ENCODE measurements around the gene ASIC3. TPM values are rescaled to one million over a fixed set of nuclear protein-coding genes. Genes with fewer than 3 reads are reported as not detected.

Gene ASIC3
- total RNA-seq, 4 donors from 2014 or later, result 2.5 to 10.7 (median 5.0) TPM

DNA sequence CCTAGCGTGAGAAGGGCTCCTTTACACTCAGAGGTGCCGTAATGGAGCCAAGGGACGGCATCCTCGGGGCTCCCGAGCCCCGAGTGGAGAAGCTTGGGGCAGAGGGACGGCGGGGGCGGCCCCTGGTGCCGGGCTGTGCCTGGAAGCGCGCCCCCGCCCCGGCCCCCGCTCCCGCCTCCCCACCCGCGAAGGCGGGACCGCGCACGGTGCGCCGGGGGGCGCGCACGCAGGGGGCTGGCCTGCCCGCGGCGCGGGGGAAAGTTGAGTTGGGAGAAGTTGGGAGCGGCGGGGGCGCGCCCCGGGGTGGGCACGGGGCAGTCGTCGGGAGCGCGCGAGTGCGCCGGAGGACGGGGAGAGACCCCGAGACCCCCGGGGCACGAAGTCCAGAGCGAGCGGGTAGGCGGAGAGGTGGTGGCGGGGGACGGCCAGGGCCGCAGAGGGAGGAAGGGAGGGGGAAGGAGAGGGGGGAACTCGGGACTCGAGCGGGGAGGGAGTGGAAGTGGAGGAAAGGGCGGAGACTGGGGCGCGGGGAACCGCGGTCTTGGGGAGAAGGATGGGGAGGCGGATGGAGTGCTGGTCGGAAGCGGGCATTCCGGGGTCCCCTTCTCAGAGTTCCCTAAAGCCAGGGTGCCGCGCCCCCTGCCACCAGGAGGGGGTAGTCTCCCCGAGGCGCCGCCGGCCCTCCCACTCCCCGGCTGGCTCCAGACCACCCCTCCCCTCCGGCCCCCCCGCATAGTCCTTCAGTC, 11.2 kb downstream of the ASIC3 start, which contains the start of gene SLC4A2:
SLC4A2 (plus strand) TSS at position 223 of the 746 bp plus-strand sequence. CDS start 2,399 bp downstream, outside the sequence.
- H3K4me1 ChIP-seq, result peaks cover 4 to 44% (median 18%) of the 10 kb centered on the region in 4 donors
- peak; percentile 73 to 88 (median 88) for DNase-seq
- peak; percentile 21 to 23 for TF ChIP-seq POLR2A (IDR thresholded peaks at IDR 0.05)
- TF ChIP-seq, protein P1, sequence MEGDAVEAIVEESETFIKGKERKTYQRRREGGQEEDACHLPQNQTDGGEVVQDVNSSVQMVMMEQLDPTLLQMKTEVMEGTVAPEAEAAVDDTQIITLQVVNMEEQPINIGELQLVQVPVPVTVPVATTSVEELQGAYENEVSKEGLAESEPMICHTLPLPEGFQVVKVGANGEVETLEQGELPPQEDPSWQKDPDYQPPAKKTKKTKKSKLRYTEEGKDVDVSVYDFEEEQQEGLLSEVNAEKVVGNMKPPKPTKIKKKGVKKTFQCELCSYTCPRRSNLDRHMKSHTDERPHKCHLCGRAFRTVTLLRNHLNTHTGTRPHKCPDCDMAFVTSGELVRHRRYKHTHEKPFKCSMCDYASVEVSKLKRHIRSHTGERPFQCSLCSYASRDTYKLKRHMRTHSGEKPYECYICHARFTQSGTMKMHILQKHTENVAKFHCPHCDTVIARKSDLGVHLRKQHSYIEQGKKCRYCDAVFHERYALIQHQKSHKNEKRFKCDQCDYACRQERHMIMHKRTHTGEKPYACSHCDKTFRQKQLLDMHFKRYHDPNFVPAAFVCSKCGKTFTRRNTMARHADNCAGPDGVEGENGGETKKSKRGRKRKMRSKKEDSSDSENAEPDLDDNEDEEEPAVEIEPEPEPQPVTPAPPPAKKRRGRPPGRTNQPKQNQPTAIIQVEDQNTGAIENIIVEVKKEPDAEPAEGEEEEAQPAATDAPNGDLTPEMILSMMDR (IDR thresholded peaks at IDR 0.05), result peak in 5 of 6 experiments; percentile 24 to 62 (median 34)
- H3K9me3 ChIP-seq, result no peaks in the 10 kb centered on the region
- peaks cover 0 to 6% (median 0%) of the 10 kb centered on the region in 3 donors for H3K36me3 ChIP-seq
- H3K4me3 ChIP-seq, result peak within 1 kb of the TSS; percentile 61 to 87 (median 79)
- no peaks in the 10 kb centered on the region for H3K27me3 ChIP-seq
- peak within 1 kb of the TSS; percentile 91 to 96 (median 93) for H3K27ac ChIP-seq

DNA sequence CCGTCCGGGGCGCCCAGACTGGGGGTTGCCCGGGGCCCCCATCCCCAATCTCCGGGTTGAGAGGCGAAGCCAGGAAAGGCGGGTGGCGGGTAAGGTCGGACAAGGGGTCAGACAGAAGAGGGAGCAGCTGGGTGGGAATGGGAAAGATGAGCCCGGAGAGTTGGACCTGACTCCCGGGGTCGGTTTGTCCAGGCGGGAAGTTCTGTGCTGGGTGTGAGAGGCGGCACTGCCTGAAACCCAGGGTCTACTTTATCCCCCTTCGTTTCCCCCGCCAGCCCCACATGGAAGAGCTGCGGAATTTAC, 11.7 kb downstream of the ASIC3 start:
- Histone ChIP-seq H3K4me3 (peak overlapping the region; percentile 61 to 87 (median 79)), H3K27ac (peak overlapping the region; percentile 91 to 96 (median 93)), H3K4me1 (peaks cover 4 to 44% (median 18%) of the 10 kb centered on the region in 4 donors), H3K36me3 (peaks cover 0 to 12% (median 0%) of the 10 kb centered on the region in 3 donors), H3K27me3 (no peaks in the 10 kb centered on the region), H3K9me3 (no peaks in the 10 kb centered on the region)
- DNase-seq, result no peak
- TF ChIP-seq, protein P1 (IDR thresholded peaks at IDR 0.05), result no peak
- TF ChIP-seq POLR2A (IDR thresholded peaks at IDR 0.05), result no peak

DNA sequence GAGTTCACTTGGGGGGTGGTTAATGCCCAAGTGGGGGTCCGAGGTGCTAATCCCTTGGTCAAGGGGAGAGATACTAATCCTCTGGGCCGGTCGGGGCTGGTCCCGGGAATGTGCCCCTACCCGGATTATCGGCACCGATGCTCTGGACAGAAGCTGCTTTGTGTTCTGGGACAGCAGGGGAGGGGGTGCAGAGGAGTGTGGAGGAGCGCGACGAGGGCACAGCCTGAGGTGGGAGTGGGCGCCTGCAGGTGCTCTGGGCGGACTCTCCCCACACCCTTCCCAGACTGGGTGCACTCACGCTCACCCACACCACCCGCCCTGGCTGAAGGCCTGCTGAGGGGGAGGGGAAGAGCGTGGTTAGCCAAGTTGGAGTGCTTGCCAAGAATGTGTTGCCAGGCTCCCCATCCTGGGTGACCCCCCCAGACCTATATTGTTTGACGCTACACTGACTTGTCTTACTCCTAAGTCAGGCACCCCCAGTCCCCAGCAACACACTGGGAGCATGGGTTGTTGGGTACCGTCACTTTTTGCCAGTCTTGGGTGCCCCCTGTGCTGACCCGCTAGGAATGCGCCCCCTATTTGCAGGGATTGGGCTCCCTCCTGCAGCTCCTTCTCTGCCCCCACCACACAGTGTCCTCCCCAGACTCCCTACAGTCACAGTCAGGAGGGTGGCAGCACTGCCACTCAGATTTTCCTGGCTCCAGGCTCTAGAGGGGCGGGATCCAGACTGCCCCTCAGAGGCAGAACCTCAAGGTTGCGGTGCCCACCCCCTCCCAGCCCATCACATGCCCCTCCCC, 12.3 kb downstream of the ASIC3 start:
- TF ChIP-seq, protein P1 (IDR thresholded peaks at IDR 0.05), result no peak
- no peak for TF ChIP-seq POLR2A (IDR thresholded peaks at IDR 0.05)
- DNase-seq, result no peak
- Histone ChIP-seq H3K36me3 (peaks cover 0 to 17% (median 0%) of the 10 kb centered on the region in 3 donors), H3K27ac (peak overlapping the region; percentile 91 to 96 (median 93)), H3K27me3 (no peaks in the 10 kb centered on the region), H3K4me3 (peak overlapping the region; percentile 61 to 87 (median 79)), H3K9me3 (no peaks in the 10 kb centered on the region), H3K4me1 (peaks cover 4 to 44% (median 18%) of the 10 kb centered on the region in 4 donors)

DNA sequence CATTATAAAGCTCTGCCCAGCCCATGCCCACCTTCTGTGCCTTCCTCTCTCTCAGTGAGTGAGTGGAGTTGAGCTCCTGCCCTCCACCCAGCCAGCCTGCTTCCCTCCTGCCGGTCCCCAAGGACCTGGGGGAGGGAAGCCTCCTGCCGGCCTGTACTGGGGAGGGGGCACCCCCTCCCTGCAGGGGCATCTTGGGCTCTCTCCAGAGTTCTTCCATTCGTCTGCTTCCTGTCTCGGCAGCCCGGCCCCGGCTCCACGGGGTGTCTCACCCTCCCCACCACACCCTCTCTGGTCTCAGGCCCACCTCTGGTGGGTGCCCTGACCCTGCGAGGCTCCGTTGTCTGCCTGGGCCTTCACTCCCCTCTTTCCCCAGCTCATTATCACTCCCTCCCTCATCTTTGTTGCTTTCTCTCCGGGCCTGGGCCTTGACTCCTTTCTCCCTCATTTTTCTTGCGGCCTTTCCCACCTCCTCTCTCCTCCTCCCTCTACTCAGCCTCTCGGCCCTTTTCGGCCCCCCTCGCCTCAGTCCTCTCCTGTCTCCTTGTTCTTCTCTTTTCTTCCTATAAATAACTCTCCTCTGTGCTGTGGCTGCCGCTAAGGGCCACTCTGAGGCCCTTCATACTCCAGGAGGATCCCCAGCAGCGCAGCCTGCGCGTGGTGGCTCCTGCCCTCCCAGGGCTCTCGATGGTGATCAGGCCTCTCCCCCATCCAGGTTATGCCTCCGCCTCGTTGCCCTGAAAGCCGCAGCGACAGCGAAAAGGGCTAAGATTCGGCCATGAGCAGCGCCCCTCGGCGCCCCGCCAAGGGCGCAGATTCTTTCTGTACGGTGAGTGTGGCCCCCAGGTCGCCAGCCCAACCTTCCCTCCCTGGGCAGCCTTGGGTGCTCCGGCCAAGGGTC, 13.1 kb downstream of the ASIC3 start:
- DNase-seq, result no peak
- Histone ChIP-seq H3K9me3 (no peaks in the 10 kb centered on the region), H3K27ac (no peak overlapping the region), H3K36me3 (peaks cover 0 to 26% (median 0%) of the 10 kb centered on the region in 3 donors), H3K4me1 (peaks cover 4 to 44% (median 18%) of the 10 kb centered on the region in 4 donors), H3K4me3 (peak overlapping the region in 1 of 4 donors; percentile 86), H3K27me3 (no peaks in the 10 kb centered on the region)
- TF ChIP-seq, protein P1 (IDR thresholded peaks at IDR 0.05), result no peak
- no peak for TF ChIP-seq POLR2A (IDR thresholded peaks at IDR 0.05)

DNA sequence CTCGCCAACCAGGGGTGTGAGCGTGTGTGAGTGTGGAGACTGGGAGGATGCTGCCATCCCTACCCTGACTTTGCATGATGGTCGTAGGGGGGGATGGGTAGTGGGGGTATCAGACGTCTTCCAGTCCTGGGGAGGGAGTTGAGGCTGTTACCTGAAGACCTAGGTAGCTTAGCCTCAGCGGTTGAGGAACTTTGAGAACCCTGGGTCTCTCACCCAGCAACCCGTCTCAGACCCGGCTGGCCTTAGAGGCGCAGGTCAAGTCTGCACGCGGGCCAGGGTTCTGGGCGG, 13.7 kb downstream of the ASIC3 start:
- DNase-seq, result no peak
- H3K4me1 ChIP-seq, result peaks cover 4 to 38% (median 15%) of the 10 kb centered on the region in 4 donors
- H3K9me3 ChIP-seq, result no peaks in the 10 kb centered on the region
- peaks cover 0 to 31% (median 0%) of the 10 kb centered on the region in 3 donors for H3K36me3 ChIP-seq
- TF ChIP-seq, protein P1 (IDR thresholded peaks at IDR 0.05), result no peak
- TF ChIP-seq POLR2A (IDR thresholded peaks at IDR 0.05), result no peak
- no peak overlapping the region for H3K4me3 ChIP-seq
- H3K27me3 ChIP-seq, result no peaks in the 10 kb centered on the region
- peak overlapping the region; percentile 10 to 77 (median 70) for H3K27ac ChIP-seq

Measured in Peyer's patch (tissue), 4 donors.